PC-3 (cell line): ENCODE measurements around the gene PLPP1.

Experiments used
- EZH2 ChIP-seq: fragments of 300-600 bp; sonication (generic); IDR thresholded peaks from one replicate; pipeline ENCODE4 v1.6.1; 2017; ENCODE audit warnings: antibody characterized with exemption, mild to moderate bottlenecking, low read length; ENCODE audit not compliant: unreplicated experiment
- EZH2phosphoT487 ChIP-seq: fragments of 300-600 bp; sonication (generic); IDR thresholded peaks from 2 replicates; pipeline ENCODE4 v1.6.1; 2018; ENCODE audit warnings: mild to moderate bottlenecking, antibody characterized with exemption, low read length, borderline replicate concordance
- TF ChIP-seq, protein P1 (sequence below): fragments of 300-600 bp; sonication (generic); conservative IDR thresholded peaks from 2 replicates; pipeline ENCODE4 v1.5.1; 2017; ENCODE audit warnings: antibody characterized with exemption, low read depth, mild to moderate bottlenecking, low read length

DNA sequence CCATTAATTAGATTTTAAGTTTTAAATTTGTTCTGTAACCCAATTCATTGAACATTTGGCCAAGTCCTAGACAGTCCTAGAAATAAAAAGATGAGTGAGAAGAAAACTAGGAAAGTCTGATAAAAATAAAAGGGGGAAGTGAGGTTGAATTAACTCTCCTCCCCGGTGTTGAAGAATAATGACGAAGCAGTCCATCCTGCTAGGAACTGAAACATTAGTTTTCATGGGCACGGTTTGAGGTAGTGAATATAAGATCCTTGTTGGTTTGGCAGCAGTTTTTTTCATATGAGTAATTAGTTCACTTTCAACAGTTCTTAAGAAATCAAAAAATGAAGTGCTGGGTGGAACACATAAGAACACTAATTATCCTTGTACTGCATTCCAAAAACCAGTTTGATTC is 123.9 kb downstream of the PLPP1 start:
- TF ChIP-seq EZH2 = no peak
- TF ChIP-seq, protein P1, sequence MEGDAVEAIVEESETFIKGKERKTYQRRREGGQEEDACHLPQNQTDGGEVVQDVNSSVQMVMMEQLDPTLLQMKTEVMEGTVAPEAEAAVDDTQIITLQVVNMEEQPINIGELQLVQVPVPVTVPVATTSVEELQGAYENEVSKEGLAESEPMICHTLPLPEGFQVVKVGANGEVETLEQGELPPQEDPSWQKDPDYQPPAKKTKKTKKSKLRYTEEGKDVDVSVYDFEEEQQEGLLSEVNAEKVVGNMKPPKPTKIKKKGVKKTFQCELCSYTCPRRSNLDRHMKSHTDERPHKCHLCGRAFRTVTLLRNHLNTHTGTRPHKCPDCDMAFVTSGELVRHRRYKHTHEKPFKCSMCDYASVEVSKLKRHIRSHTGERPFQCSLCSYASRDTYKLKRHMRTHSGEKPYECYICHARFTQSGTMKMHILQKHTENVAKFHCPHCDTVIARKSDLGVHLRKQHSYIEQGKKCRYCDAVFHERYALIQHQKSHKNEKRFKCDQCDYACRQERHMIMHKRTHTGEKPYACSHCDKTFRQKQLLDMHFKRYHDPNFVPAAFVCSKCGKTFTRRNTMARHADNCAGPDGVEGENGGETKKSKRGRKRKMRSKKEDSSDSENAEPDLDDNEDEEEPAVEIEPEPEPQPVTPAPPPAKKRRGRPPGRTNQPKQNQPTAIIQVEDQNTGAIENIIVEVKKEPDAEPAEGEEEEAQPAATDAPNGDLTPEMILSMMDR = no peak
- TF ChIP-seq EZH2phosphoT487 = no peak
